Ascending aorta (tissue), 2 donors: ENCODE data around the gene SMIM44. TPM values are rescaled to one million over a fixed set of nuclear protein-coding genes. Genes with fewer than 3 reads are reported as not detected.
"Not testable (repeated sequence)": the region's sequence is repeated elsewhere in the genome, so short reads cannot be mapped to it uniquely, and the experiment has no call there.

Source experiments
- DNase-seq, 2 donors: peaks; one replicate each; pipeline ENCODE4 v3.0.0-alpha.2; 2019; ENCODE audit warnings: low spot score in 2 of 2
- H3K27ac ChIP-seq, 2 donors: fragments of 200-600 bp; sonication (generic); one replicate each; pipeline ENCODE4 v1.5.1; 2016 to 2017; ENCODE audit warnings: mild to moderate bottlenecking in 1 of 2
- H3K27me3 ChIP-seq: fragments of 200-600 bp; sonication (generic); one replicate; pipeline ENCODE4 v1.5.1; 2017
- H3K36me3 ChIP-seq, 2 donors: fragments of 200-600 bp; sonication (generic); one replicate each; pipeline ENCODE4 v1.5.1; 2016
- H3K4me1 ChIP-seq, 2 donors: fragments of 200-600 bp; sonication (generic); one replicate each; pipeline ENCODE4 v1.5.1; 2016 to 2017; ENCODE audit warnings: mild to moderate bottlenecking in 1 of 2
- H3K4me3 ChIP-seq, 2 donors: fragments of 200-600 bp; sonication (generic); one replicate each; pipeline ENCODE4 v1.5.1; 2016 to 2017; ENCODE audit warnings: mild to moderate bottlenecking in 1 of 2
- H3K9me3 ChIP-seq, 2 donors: fragments of 200-600 bp; sonication (generic); one replicate each; pipeline ENCODE4 v1.5.1; 2016
- CTCF ChIP-seq, 3 experiments: fragments of 200-600 bp in 2 of 3; fragments of 450-650 bp in 1 of 3; sonication (generic) in 2 of 3; IDR thresholded peaks; one replicate each; pipeline ENCODE4 v1.5.1; 2016 to 2019; ENCODE audit warnings: antibody characterized with exemption in 3 of 3, mild to moderate bottlenecking in 1 of 3, moderate library complexity in 1 of 3
- intact Hi-C: fragments of 100-400 bp; cut with DNase I; formaldehyde crosslinking; loops from one replicate; pipeline ENCODE4 v1.15.1; 2023
- total RNA-seq: library from RNA; depleted of rRNA; stranded (reverse); fragments of >200 nt; gene quantifications from one replicate; pipeline ENCODE4 v1.1.0, GENCODE V29; 2016

Gene SMIM44
- total RNA-seq, result not detected

GRCh38 chr19:3483226-3483628 lies at the start of gene SMIM44:
SMIM44 (minus strand) TSS chr19:3483441; CDS start chr19:3483403, 38 bp downstream.
- no peak within 1 kb of the TSS for H3K27ac ChIP-seq

GRCh38 chr19:3533033-3533432 lies 49.8 kb upstream of the SMIM44 start:
- no peak for TF ChIP-seq CTCF (IDR thresholded peaks at IDR 0.05)
- no peak for DNase-seq
- Histone ChIP-seq H3K36me3 (peaks cover 60 to 63% of the 10 kb centered on the region in 2 donors), H3K4me1 (no peaks in the 10 kb centered on the region), H3K27ac (no peak overlapping the region), H3K4me3 (no peak overlapping the region), H3K27me3 (no peaks in the 10 kb centered on the region), H3K9me3 (no peaks in the 10 kb centered on the region)
- intact Hi-C loops, result no loop called here

More at GRCh38 chr19:3483226-3483628, at the start of gene SMIM44:
- Histone ChIP-seq H3K4me1 (no peaks in the 10 kb centered on the region), H3K4me3 (no peak within 1 kb of the TSS), H3K36me3 (no peaks in the 10 kb centered on the region), H3K9me3 (no peaks in the 10 kb centered on the region), H3K27me3 (peaks cover 2% of the 10 kb centered on the region)
- intact Hi-C loops, result no loop called here
- no peak for TF ChIP-seq CTCF (IDR thresholded peaks at IDR 0.05)
- DNase-seq, result no peak

GRCh38 chr19:3532154-3532786 lies 49.0 kb upstream of the SMIM44 start:
- Histone ChIP-seq H3K4me1 (no peaks in the 10 kb centered on the region), H3K27me3 (no peaks in the 10 kb centered on the region), H3K9me3 (no peaks in the 10 kb centered on the region), H3K27ac (no peak overlapping the region), H3K36me3 (peaks cover 63 to 71% of the 10 kb centered on the region in 2 donors), H3K4me3 (no peak overlapping the region)
- no peak for TF ChIP-seq CTCF (IDR thresholded peaks at IDR 0.05)
- DNase-seq, result no peak
- intact Hi-C loops, result no loop called here

- Histone ChIP-seq H3K9me3 (no peaks in the 10 kb centered on the region), H3K27me3 (no peaks in the 10 kb centered on the region), H3K4me3 (no peak overlapping the region), H3K36me3 (peaks cover 69 to 76% of the 10 kb centered on the region in 2 donors), H3K27ac (no peak overlapping the region), H3K4me1 (no peaks in the 10 kb centered on the region)
- no peak for TF ChIP-seq CTCF (IDR thresholded peaks at IDR 0.05)
- intact Hi-C loops, result no loop called here
- DNase-seq, result no peak
These were observed 48.5 kb upstream of the SMIM44 start for GRCh38 chr19:3531716-3532115.

GRCh38 chr19:3530389-3530788 lies 47.1 kb upstream of the SMIM44 start:
- H3K9me3 ChIP-seq, result no peaks in the 10 kb centered on the region
- TF ChIP-seq CTCF (IDR thresholded peaks at IDR 0.05), result no peak
- H3K36me3 ChIP-seq, result peaks cover 74% of the 10 kb centered on the region in 2 donors
- H3K27me3 ChIP-seq, result no peaks in the 10 kb centered on the region
- H3K4me3 ChIP-seq, result no peak overlapping the region
- H3K27ac ChIP-seq, result no peak overlapping the region
- intact Hi-C loops, result no loop called here
- H3K4me1 ChIP-seq, result no peaks in the 10 kb centered on the region
- no peak for DNase-seq

GRCh38 chr19:3529299-3529698 lies 46.1 kb upstream of the SMIM44 start:
- H3K4me3 ChIP-seq, DNase-seq, H3K4me1 ChIP-seq, H3K27me3 ChIP-seq, H3K9me3 ChIP-seq, intact Hi-C loops, H3K27ac ChIP-seq: not testable (repeated sequence)
- peaks cover 70 to 71% of the 10 kb centered on the region in 2 donors for H3K36me3 ChIP-seq
